Activated naive CD8-positive, alpha-beta T cell treated with anti-CD3 and anti-CD28 coated beads, Interleukin-2, amount 10 ng/mL, durations not matched to agents 7 days and 5 days (primary cell): Measurements from ENCODE around the gene ZSCAN31. TPM values are rescaled to one million over a fixed set of nuclear protein-coding genes. Genes with fewer than 3 reads are reported as not detected.
"Not testable (repeated sequence)": the region's sequence is repeated elsewhere in the genome, so short reads cannot be mapped to it uniquely, and the experiment has no call there.

ENCODE experiments used
- ATAC-seq: fragments of 150-1000 bp; cut with Tn5 transposase; one replicate; pipeline ENCODE4 v1.10.0; 2021; ENCODE audit warnings: low read depth, moderate library complexity
- POLR2A ChIA-PET: fragments of 350-600 bp; sonication (Branson Sonifier 250); formaldehyde crosslinking; loops from one replicate; lab custom pipeline; 2021; ENCODE audit warnings: antibody characterized with exemption; lab: Charles Lee
- DNase-seq: peaks from one replicate; pipeline ENCODE4 v3.0.0; 2021
- H3K27ac Mint-ChIP-seq: one replicate; pipeline ENCODE4 v1.8.0; 2022; ENCODE audit warnings: mild to moderate bottlenecking, mixed read lengths
- H3K27me3 Mint-ChIP-seq: one replicate; pipeline ENCODE4 v1.8.0; 2022; ENCODE audit warnings: mild to moderate bottlenecking, moderate library complexity, mixed read lengths
- H3K36me3 Mint-ChIP-seq: one replicate; pipeline ENCODE4 v1.8.0; 2021; ENCODE audit warnings: mild to moderate bottlenecking, mixed read lengths
- H3K4me1 Mint-ChIP-seq: one replicate; pipeline ENCODE4 v1.8.0; 2021; ENCODE audit warnings: mixed read lengths
- H3K4me3 Mint-ChIP-seq: one replicate; pipeline ENCODE4 v1.8.0; 2022; ENCODE audit warnings: mild to moderate bottlenecking, moderate library complexity, mixed read lengths
- H3K9me3 Mint-ChIP-seq: one replicate; pipeline ENCODE4 v1.8.0; 2021; ENCODE audit warnings: mixed read lengths
- total RNA-seq, 2 experiments: library from RNA; stranded (reverse); gene quantifications; one replicate each; pipeline ENCODE4 v1.2.3, GENCODE V29; 2021

ZSCAN31 gene
- total RNA-seq, 2 experiments from 2014 or later = 1.9 to 2.0 TPM

- Mint-ChIP-seq H3K4me1 (no peaks in the 10 kb centered on the region), H3K4me3 (no peak overlapping the region), H3K27me3 (no peaks in the 10 kb centered on the region), H3K27ac (no peak overlapping the region), H3K36me3 (peaks cover 25% of the 10 kb centered on the region), H3K9me3 (peaks cover 33% of the 10 kb centered on the region)
- POLR2A ChIA-PET = no interaction called here
- ATAC-seq (no peak), DNase-seq (no peak)
These were observed 9.5 kb downstream of the ZSCAN31 start for GRCh38 chr6:28326371-28326948.

GRCh38 chr6:28323813-28324424, 12.0 kb downstream of the ZSCAN31 start:
- Mint-ChIP-seq H3K27ac (no peak overlapping the region), H3K4me3 (no peak overlapping the region), H3K4me1 (no peaks in the 10 kb centered on the region), H3K36me3 (peaks cover 21% of the 10 kb centered on the region), H3K27me3 (peaks cover 2% of the 10 kb centered on the region), H3K9me3 (peaks cover 32% of the 10 kb centered on the region)
- DNase-seq (no peak), ATAC-seq (no peak)
- POLR2A ChIA-PET = no interaction called here

- no peak for DNase-seq
- no peak overlapping the region for H3K4me3 Mint-ChIP-seq
- H3K27ac Mint-ChIP-seq = no peak overlapping the region
- POLR2A ChIA-PET = no interaction called here
- peaks cover 2% of the 10 kb centered on the region for H3K27me3 Mint-ChIP-seq
- ATAC-seq = no peak
- no peaks in the 10 kb centered on the region for H3K4me1 Mint-ChIP-seq
- peaks cover 19% of the 10 kb centered on the region for H3K36me3 Mint-ChIP-seq
- peaks cover 29% of the 10 kb centered on the region for H3K9me3 Mint-ChIP-seq
These were observed 13.3 kb downstream of the ZSCAN31 start for GRCh38 chr6:28322661-28323060.

GRCh38 chr6:28317866-28318265, 18.1 kb downstream of the ZSCAN31 start:
- POLR2A ChIA-PET, H3K27ac Mint-ChIP-seq, H3K9me3 Mint-ChIP-seq, DNase-seq, H3K4me3 Mint-ChIP-seq, H3K36me3 Mint-ChIP-seq, H3K27me3 Mint-ChIP-seq, H3K4me1 Mint-ChIP-seq, ATAC-seq: not testable (repeated sequence)

GRCh38 chr6:28315628-28316027, 20.3 kb downstream of the ZSCAN31 start:
- DNase-seq (no peak), ATAC-seq (no peak)
- POLR2A ChIA-PET = no interaction called here
- H3K4me1 Mint-ChIP-seq = no peaks in the 10 kb centered on the region
- H3K9me3 Mint-ChIP-seq = peaks cover 1% of the 10 kb centered on the region
- H3K27me3 Mint-ChIP-seq = peaks cover 3% of the 10 kb centered on the region
- no peak overlapping the region for H3K4me3 Mint-ChIP-seq
- no peaks in the 10 kb centered on the region for H3K36me3 Mint-ChIP-seq
- no peak overlapping the region for H3K27ac Mint-ChIP-seq

- H3K36me3 Mint-ChIP-seq = no peaks in the 10 kb centered on the region
- ATAC-seq (no peak), DNase-seq (no peak)
- POLR2A ChIA-PET = no interaction called here
- no peaks in the 10 kb centered on the region for H3K4me1 Mint-ChIP-seq
- H3K27ac Mint-ChIP-seq = no peak overlapping the region
- peaks cover 8% of the 10 kb centered on the region for H3K9me3 Mint-ChIP-seq
- no peak overlapping the region for H3K4me3 Mint-ChIP-seq
- H3K27me3 Mint-ChIP-seq = peaks cover 9% of the 10 kb centered on the region
These were observed 23.0 kb downstream of the ZSCAN31 start for GRCh38 chr6:28312939-28313338.

- DNase-seq (no peak), ATAC-seq (no peak)
- Mint-ChIP-seq H3K4me1 (no peaks in the 10 kb centered on the region), H3K27me3 (peaks cover 7% of the 10 kb centered on the region), H3K36me3 (peaks cover 3% of the 10 kb centered on the region), H3K4me3 (no peak overlapping the region), H3K27ac (no peak overlapping the region), H3K9me3 (peaks cover 14% of the 10 kb centered on the region)
- POLR2A ChIA-PET = no interaction called here
These were observed 24.7 kb downstream of the ZSCAN31 start for GRCh38 chr6:28311139-28311823.

- H3K27ac Mint-ChIP-seq, DNase-seq, ATAC-seq, POLR2A ChIA-PET, H3K4me3 Mint-ChIP-seq, H3K4me1 Mint-ChIP-seq, H3K27me3 Mint-ChIP-seq: not testable (repeated sequence)
- peaks cover 19% of the 10 kb centered on the region for H3K9me3 Mint-ChIP-seq
- peaks cover 12% of the 10 kb centered on the region for H3K36me3 Mint-ChIP-seq
These were observed 29.6 kb downstream of the ZSCAN31 start for GRCh38 chr6:28306363-28306762.

- Mint-ChIP-seq H3K27me3 (peaks cover 3% of the 10 kb centered on the region), H3K36me3 (peaks cover 25% of the 10 kb centered on the region), H3K4me3 (peak overlapping the region; percentile 8), H3K9me3 (peaks cover 17% of the 10 kb centered on the region), H3K4me1 (peaks cover 8% of the 10 kb centered on the region), H3K27ac (peak overlapping the region; percentile 3)
- ATAC-seq (no peak), DNase-seq (no peak)
- POLR2A ChIA-PET = no interaction called here
These were observed 32.4 kb downstream of the ZSCAN31 start for GRCh38 chr6:28303570-28303969.

- Mint-ChIP-seq H3K36me3 (peaks cover 29% of the 10 kb centered on the region), H3K27ac (no peak overlapping the region), H3K4me3 (no peak overlapping the region), H3K27me3 (no peaks in the 10 kb centered on the region), H3K9me3 (no peaks in the 10 kb centered on the region), H3K4me1 (no peaks in the 10 kb centered on the region)
- POLR2A ChIA-PET = no interaction called here
- DNase-seq (no peak), ATAC-seq (no peak)
These were observed 39.4 kb downstream of the ZSCAN31 start for GRCh38 chr6:28296520-28297060.

GRCh38 chr6:28295326-28295725, 40.6 kb downstream of the ZSCAN31 start:
- no peak overlapping the region for H3K4me3 Mint-ChIP-seq
- no peak for DNase-seq
- H3K36me3 Mint-ChIP-seq = peaks cover 26% of the 10 kb centered on the region
- H3K27me3 Mint-ChIP-seq = no peaks in the 10 kb centered on the region
- no peak overlapping the region for H3K27ac Mint-ChIP-seq
- POLR2A ChIA-PET = no interaction called here
- ATAC-seq = no peak
- H3K4me1 Mint-ChIP-seq = no peaks in the 10 kb centered on the region
- H3K9me3 Mint-ChIP-seq = peaks cover 4% of the 10 kb centered on the region

GRCh38 chr6:28291573-28291972, 44.4 kb downstream of the ZSCAN31 start:
- Mint-ChIP-seq H3K27ac (no peak overlapping the region), H3K27me3 (no peaks in the 10 kb centered on the region), H3K9me3 (peaks cover 4% of the 10 kb centered on the region), H3K4me3 (no peak overlapping the region), H3K4me1 (no peaks in the 10 kb centered on the region), H3K36me3 (peaks cover 38% of the 10 kb centered on the region)
- ATAC-seq (no peak), DNase-seq (no peak)
- POLR2A ChIA-PET = no interaction called here

GRCh38 chr6:28282926-28283325, 53.0 kb downstream of the ZSCAN31 start:
- ATAC-seq = no peak
- H3K4me1 Mint-ChIP-seq = peaks cover 15% of the 10 kb centered on the region
- POLR2A ChIA-PET = interaction anchor here (0.8 to 1.0 kb wide), 2 partner anchors 31 to 147 kb away, joined by 3 read pairs; partner anchors contain the start of gene ZKSCAN4
- H3K9me3 Mint-ChIP-seq = no peaks in the 10 kb centered on the region
- DNase-seq = no peak
- no peak overlapping the region for H3K4me3 Mint-ChIP-seq
- H3K27me3 Mint-ChIP-seq = peaks cover 5% of the 10 kb centered on the region
- H3K36me3 Mint-ChIP-seq = peaks cover 16% of the 10 kb centered on the region
- no peak overlapping the region for H3K27ac Mint-ChIP-seq
